Measurements from ENCODE around the gene STAT1. TPM values are rescaled to one million over a fixed set of nuclear protein-coding genes. Genes with fewer than 3 reads are reported as not detected.

Gene STAT1
- total and polyA plus RNA-seq, 4 donors = 21.6 to 80.1 (median 74.1) TPM

DNA sequence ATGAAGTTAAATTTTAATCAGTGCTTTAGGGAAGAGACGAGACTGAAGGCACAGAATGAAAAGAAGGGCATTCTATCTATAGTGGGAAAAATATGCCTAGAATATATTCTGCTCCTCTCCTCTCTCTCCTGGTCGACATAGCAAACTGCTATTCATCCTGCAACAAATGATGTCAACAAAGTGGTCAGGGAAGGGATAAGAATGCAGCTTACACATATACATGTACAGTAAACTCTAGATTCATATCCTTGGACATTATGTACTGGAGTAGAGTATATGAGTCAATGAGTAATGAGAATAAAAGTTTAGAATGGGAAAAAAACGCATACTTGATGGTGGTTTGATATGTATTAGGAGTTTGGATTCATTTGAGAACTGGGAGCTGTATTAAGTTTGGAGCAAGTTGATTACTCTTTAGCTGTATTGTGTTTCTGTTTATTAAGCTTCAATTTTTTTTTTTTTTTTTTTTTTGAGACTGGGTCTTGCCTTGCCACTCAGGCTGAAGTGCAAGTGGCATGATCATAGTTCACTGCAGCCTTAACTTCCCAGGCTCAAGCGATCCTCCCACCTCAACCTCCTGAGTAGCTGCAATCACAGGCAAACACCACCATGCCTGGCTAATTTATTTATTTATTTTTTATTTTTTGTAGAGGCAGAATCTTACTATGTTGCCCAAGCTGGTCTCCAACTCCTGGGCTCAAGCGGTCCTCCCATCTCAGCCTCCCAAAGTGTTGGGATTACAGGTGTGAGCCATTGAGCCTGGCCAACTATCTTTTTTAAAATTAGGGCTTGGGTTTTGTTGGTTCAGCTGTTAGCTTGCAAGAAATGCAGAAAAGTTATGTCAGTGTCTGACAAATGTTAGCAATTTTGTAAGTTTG is 53.8 kb downstream of the STAT1 start:
- DNase-seq (no peak), ATAC-seq (ENCODE audit: insufficient read depth, low FRiP score) (no peak)
- H3K9ac ChIP-seq (ENCODE audit: insufficient read depth in 1 of 2, low read length in 2 of 2) = no peak overlapping the region
- peaks cover 7 to 15% (median 9%) of the 10 kb centered on the region in 4 donors for H3K36me3 ChIP-seq (ENCODE audit: control insufficient read depth in 4 of 4, insufficient read depth in 4 of 4, low read length in 4 of 4)
- TF ChIP-seq, protein P1, sequence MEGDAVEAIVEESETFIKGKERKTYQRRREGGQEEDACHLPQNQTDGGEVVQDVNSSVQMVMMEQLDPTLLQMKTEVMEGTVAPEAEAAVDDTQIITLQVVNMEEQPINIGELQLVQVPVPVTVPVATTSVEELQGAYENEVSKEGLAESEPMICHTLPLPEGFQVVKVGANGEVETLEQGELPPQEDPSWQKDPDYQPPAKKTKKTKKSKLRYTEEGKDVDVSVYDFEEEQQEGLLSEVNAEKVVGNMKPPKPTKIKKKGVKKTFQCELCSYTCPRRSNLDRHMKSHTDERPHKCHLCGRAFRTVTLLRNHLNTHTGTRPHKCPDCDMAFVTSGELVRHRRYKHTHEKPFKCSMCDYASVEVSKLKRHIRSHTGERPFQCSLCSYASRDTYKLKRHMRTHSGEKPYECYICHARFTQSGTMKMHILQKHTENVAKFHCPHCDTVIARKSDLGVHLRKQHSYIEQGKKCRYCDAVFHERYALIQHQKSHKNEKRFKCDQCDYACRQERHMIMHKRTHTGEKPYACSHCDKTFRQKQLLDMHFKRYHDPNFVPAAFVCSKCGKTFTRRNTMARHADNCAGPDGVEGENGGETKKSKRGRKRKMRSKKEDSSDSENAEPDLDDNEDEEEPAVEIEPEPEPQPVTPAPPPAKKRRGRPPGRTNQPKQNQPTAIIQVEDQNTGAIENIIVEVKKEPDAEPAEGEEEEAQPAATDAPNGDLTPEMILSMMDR (IDR thresholded peaks at IDR 0.05; ENCODE audit: control extremely low read depth, extremely low read depth) = no peak
- peaks cover 0 to 4% (median 0%) of the 10 kb centered on the region in 5 donors for H3K4me1 ChIP-seq (ENCODE audit: control insufficient read depth in 5 of 5, insufficient read depth in 5 of 5, low read length in 5 of 5)
- 86 to 95% methylated on average over 5 of the region's 5 CpGs for WGBS, 2 donors
- no peak overlapping the region for H3K4me3 ChIP-seq
- H3K27ac ChIP-seq (ENCODE audit: low read depth in 1 of 2, low read length in 1 of 2) = no peak overlapping the region
- no peaks in the 10 kb centered on the region for H3K9me3 ChIP-seq (ENCODE audit: control insufficient read depth in 4 of 4, insufficient read depth in 3 of 4, low read length in 3 of 4)
- no peaks in the 10 kb centered on the region for H3K27me3 ChIP-seq (ENCODE audit: control insufficient read depth in 3 of 3, insufficient read depth in 3 of 3, low read length in 2 of 3)

DNA sequence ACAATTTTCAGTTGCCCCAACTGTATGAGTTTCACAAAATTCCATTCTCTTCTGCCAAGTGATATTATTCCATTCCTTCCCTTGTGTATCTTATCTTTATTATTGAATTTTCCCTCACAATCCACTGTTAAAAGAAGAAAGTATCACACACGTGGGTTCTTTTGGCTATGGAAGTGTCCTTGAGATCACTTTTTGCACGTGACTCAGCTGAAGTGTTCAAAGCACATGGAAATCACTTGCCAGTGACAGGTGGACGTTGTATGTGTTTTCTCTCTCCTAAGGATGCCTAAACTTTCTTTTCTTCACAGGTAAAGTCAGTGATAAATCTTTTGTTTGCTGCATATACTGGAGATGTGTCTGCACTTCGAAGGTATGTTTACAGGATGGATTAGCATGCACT is 60.7 kb downstream of the STAT1 start:
- H3K27me3 ChIP-seq (ENCODE audit: control insufficient read depth in 3 of 3, insufficient read depth in 3 of 3, low read length in 2 of 3) = no peaks in the 10 kb centered on the region
- TF ChIP-seq, protein P1 (IDR thresholded peaks at IDR 0.05; ENCODE audit: control extremely low read depth, extremely low read depth) = no peak
- no peak for DNase-seq
- no peaks in the 10 kb centered on the region for H3K36me3 ChIP-seq (ENCODE audit: control insufficient read depth in 4 of 4, insufficient read depth in 4 of 4, low read length in 4 of 4)
- ATAC-seq (ENCODE audit: insufficient read depth, low FRiP score) = no peak
- H3K9ac ChIP-seq (ENCODE audit: insufficient read depth in 1 of 2, low read length in 2 of 2) = no peak overlapping the region
- H3K9me3 ChIP-seq (ENCODE audit: control insufficient read depth in 4 of 4, insufficient read depth in 3 of 4, low read length in 3 of 4) = no peaks in the 10 kb centered on the region
- no peak overlapping the region for H3K27ac ChIP-seq (ENCODE audit: low read depth in 1 of 2, low read length in 1 of 2)
- no peak overlapping the region for H3K4me3 ChIP-seq
- H3K4me1 ChIP-seq (ENCODE audit: control insufficient read depth in 5 of 5, insufficient read depth in 5 of 5, low read length in 5 of 5) = peaks cover 5 to 9% (median 7%) of the 10 kb centered on the region in 5 donors
- 57 to 76% methylated on average over 4 of the region's 4 CpGs for WGBS, 2 donors

GRCh38 chr2:190950566-190950991 is 63.4 kb downstream of the STAT1 start:
- no peak for ATAC-seq (ENCODE audit: insufficient read depth, low FRiP score)
- Histone ChIP-seq H3K9me3 (ENCODE audit: control insufficient read depth in 4 of 4, insufficient read depth in 3 of 4, low read length in 3 of 4) (no peaks in the 10 kb centered on the region), H3K4me1 (ENCODE audit: control insufficient read depth in 5 of 5, insufficient read depth in 5 of 5, low read length in 5 of 5) (peaks cover 6 to 26% (median 14%) of the 10 kb centered on the region in 5 donors), H3K27me3 (ENCODE audit: control insufficient read depth in 3 of 3, insufficient read depth in 3 of 3, low read length in 2 of 3) (no peaks in the 10 kb centered on the region), H3K36me3 (ENCODE audit: control insufficient read depth in 4 of 4, insufficient read depth in 4 of 4, low read length in 4 of 4) (no peaks in the 10 kb centered on the region), H3K9ac (ENCODE audit: insufficient read depth in 1 of 2, low read length in 2 of 2) (no peak overlapping the region), H3K27ac (ENCODE audit: low read depth in 1 of 2, low read length in 1 of 2) (no peak overlapping the region), H3K4me3 (no peak overlapping the region)
- DNase-seq = no peak
- TF ChIP-seq, protein P1 (IDR thresholded peaks at IDR 0.05; ENCODE audit: control extremely low read depth, extremely low read depth) = no peak
- 86 to 89% methylated on average over 3 of the region's 3 CpGs for WGBS, 2 donors

All from lung (tissue), 12 donors.